ENCODE results near the gene TBC1D23.

Gene TBC1D23

DNA sequence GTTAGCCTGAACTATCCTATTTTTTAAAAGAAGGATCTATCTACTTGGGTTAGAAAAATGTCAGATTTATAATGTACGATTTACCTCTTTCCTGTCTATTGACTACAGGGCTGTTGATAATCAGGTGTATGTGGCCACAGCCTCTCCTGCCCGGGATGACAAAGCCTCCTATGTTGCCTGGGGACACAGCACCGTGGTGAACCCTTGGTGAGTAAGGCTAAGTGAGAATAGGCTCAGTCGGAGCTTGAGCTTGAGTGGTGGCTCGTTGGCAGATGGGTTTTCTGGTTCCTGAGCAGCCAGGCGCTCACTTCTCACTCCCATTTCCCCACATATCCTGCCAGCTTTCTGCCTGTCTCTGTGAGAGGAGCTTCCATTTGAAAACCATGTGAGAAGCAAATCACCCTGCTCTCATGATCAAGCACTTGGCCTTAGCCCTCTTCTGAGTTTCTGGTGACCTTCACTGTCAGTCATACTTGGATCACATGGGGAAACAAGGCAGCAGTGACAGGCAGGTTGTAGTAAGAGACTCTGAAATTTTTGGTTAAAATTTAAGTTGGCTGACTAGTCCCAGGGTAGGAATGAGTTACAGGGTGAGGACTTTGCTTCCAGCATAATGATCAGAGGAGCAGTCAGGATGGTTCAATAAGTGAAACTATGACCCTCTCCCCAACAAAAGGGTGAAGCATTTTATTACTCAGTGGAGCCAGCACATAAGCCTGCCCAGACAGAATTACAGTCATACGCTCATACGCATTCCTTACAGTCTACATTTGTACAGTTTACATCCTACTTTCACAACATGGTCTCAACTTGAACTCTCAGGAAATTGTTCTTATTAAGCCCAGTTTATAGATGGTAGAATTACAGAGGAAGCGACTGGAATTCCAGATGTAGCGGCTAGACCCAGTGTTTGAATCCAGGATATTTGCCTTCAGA lies 91.8 kb downstream of the TBC1D23 start:
- ATAC-seq (peak; percentile 23), DNase-seq (no peak)

DNA sequence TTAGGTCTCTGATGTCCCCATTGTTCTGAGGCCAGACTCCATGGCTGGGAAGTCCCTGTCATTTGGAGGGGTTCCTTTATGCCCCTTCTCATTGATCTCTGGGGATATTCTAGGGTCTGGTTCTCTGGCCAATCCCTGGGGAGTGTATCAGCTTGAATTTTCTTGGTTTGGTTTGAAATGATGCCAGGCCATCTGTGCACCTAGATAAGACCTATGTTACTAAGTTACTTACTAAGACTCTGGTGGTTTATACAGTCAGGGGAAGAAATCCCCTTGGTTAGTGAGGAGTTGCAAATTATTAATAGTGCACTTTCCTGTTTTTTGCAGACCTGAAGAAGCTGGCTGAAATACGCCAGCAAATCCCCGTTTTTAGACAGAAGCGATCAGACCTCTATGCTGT lies 94.1 kb downstream of the TBC1D23 start:
- DNase-seq (no peak), ATAC-seq (no peak)

DNA sequence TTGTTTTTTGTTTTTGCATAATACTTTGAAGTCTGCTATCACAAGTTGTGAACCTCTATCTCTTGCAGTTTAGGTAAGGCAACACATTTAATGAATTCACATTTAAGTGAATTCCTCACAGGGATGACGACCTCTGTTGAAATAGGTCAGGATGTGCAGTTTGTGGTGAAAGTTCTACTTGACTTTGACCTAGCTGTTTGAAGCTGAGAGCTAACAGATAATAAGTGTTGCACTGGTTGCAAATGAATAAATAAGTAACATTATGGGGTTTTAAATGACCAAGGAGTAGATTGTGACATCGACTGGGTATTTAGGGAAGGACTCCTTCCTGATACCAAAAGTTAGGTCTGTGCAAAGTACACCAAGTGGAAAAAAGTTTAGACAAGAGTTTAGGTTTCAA lies 97.6 kb downstream of the TBC1D23 start:
- ATAC-seq = no peak
- DNase-seq = no peak

DNA sequence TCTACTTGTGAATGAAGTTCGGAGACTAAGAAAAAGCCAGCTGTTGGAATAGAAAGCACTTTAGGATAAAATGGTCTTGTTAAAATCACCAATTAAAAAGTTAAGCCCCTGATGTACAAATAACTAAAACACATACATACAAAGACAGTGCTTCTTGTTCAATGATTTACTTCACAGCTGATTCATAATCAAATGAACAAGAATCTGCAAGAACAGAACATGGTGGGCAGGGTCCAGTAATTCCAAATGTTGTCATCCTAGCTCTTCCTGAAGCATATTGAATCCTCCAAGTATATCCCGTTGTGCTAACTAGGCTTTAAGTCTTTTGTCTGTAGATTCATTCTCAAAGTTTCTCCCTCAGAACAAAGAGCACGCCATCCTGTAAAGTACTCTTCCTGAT lies 98.2 kb downstream of the TBC1D23 start:
- no peak for ATAC-seq
- DNase-seq = no peak

DNA sequence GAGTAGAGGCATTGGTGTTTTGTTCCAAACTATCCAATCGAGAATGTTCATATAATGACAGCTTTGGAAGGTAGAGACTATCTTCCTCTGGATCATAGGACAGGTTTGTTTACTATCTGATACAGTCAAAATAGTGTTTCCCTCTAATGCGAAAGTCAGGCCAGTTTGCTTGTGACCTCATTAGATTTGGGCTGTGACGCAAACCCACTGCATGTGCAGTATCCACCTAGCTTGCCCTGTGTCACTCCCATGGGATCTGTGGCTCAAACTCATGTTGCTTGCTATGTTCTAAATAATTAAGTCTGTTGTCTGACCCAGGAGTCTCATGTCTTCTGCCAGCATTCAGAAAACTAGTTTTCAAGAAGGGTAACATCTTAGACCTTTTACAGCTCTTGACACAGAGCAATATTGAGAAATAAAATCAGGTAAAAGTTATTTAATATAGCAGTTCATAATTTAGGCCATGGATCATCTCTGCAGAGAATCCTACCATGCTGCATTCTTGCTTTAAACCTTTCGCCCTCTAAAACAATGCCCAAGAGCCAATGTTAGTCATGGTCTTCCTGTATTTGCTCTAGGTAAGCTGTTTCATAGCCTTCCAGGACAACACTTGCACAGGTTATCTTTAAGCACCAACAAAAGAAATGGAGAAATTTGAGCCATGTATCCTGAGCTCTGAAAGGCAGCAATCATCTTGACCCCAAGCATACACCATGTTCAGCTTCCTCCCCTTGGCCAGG lies 100.1 kb downstream of the TBC1D23 start:
- ATAC-seq (no peak), DNase-seq (no peak)

DNA sequence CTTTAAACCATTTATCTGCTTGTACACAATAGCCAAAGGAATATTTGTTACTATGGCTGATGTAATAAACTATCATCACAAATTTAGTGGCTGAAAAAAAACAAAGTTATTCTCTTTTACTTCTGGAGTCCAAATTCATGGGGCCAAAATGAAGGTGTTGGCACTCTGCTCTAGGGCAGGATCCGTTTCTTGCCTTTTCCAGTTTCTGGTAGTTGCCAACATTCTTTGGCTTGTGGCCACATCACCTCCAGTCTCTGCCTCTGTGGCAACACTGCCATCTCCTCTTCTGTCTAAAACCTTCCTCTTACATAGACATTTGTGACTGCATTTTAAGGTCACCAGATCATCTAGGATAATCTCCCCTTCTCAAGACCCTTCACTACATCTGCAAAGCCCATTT lies 101.1 kb downstream of the TBC1D23 start:
- DNase-seq (no peak), ATAC-seq (no peak)

DNA sequence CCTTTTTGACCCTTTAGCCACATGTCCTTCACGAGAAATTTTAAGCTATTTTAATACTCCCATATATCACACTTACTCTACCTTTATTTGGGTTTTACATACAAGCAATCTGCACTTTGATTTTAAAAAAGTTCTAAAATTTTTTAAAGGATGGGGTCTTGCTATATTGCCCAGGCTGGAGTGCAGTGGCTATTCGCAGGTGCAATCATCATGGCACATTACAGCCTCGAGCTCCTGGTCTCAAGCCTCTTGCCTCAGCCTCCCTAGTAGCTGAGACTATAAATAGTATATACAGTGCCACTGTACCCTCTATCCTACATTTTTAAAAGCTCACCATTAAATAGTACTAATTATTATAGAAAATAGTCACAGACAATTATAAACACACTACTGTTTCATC lies 103.6 kb downstream of the TBC1D23 start:
- ATAC-seq = no peak
- DNase-seq = no peak

DNA sequence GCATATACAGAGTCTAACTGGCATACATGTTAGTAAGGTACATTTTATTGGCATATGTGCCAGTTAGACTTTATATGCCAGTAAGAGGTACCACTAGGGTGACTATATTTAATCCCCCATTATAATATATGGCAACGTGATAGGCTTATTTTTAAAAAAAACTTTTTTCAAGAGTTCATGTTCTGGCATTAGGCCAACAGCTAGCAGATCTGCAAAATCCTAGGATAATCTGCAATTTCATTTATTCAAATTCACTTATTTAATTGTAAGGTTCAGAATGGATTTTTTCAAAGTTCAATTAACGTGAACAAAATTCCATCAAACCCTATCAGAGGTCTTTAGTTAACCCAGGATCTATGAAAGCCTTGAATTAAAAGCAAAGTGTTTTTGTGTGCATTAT lies 105.6 kb downstream of the TBC1D23 start:
- ATAC-seq (no peak), DNase-seq (no peak)

DNA sequence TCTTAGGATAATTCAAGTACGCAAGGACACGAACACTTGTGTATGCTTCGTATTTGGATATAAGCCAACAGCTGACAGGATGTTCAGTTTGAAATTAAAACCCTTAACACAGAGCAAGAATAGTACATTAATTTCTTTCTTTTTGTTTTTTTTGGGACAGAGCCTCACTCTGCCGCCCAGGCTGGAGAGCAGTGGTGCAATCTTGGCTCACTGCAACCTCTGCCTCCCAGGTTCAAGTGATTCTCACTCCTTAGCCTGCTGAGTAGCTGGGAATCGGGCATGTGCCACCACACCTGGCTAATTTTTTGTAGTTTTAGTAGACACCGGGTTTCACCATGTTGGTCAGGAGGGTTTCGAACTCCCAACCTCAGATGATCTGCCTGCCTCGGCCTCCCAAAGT lies 107.6 kb downstream of the TBC1D23 start:
- ATAC-seq = no peak
- DNase-seq = no peak

DNA sequence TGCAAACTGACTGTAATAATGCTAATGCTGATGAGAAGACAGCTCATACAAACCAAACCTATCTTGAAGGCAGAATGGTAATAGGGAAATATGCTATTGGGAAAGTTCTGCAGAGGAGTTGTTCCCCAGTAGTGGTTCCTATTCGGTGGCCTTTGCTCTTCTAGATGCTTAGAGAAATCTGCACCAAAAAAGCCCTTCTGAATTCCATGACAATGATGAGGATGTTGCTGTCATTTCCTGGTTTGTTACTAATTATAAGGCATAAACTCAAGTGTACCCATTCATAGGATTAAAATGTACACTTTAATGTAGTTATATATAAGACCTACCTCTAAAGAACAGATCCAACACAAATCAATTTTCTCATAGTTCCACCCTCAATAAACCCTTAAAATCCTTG lies 110.0 kb downstream of the TBC1D23 start:
- DNase-seq = no peak
- no peak for ATAC-seq

DNA sequence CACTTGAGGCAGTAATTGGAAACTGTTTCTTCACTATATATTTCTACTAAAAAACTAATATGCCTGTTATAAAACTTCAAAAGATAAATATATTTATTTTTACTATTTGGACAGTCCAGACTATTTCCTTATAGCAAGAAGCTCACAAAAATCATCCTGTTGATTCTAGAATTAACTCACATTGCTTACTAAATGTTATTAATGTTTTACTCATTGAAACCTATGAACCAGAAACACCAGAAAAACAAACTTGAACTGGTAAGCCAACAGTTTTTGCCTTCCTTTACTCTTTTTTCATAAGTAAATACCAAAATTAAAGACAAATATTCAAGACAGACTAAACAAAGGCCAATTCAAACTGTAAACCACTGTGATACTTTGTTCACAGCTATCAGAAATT lies 113.7 kb downstream of the TBC1D23 start:
- ATAC-seq (no peak), DNase-seq (no peak)
